NOMO-1 treated with DMSO at 0.1 percent for 48 hours (cell line): Measurements from ENCODE around the gene TNIK.
"Not testable (repeated sequence)": the region's sequence is repeated elsewhere in the genome, so short reads cannot be mapped to it uniquely, and the experiment has no call there.

ENCODE experiments used
- DNase-seq: peaks from one replicate; lab custom pipeline; 2025; ENCODE audit not compliant: unreplicated experiment; lab: John Stamatoyannopoulos, UW

TNIK gene

GRCh38 chr3:171118993-171119392 lies 341.2 kb downstream of the TNIK start:
- DNase-seq, result not testable (repeated sequence)

- no peak for DNase-seq
These were observed 343.3 kb downstream of the TNIK start for GRCh38 chr3:171116824-171117395.

GRCh38 chr3:171116365-171116764 lies 343.8 kb downstream of the TNIK start:
- no peak for DNase-seq

DNA sequence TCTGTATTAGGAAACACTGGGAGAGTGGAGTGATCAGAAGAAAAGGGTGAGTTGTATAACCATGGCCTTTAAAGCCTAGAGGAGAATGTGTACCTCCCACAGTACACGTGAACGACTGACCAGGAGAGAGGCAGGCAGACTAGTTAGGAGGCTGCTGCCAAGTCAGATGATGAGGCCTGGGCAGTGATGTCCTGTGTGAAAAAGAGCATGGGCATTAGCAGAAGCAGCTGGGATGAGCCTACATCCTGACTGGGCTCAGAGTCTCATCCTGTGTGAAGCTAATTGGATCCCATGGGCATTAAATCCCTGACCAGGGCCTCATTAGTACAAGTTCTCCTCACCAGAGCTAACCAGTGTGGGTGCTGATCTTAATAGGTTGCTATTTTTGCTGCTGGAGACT lies 344.5 kb downstream of the TNIK start:
- no peak for DNase-seq

DNA sequence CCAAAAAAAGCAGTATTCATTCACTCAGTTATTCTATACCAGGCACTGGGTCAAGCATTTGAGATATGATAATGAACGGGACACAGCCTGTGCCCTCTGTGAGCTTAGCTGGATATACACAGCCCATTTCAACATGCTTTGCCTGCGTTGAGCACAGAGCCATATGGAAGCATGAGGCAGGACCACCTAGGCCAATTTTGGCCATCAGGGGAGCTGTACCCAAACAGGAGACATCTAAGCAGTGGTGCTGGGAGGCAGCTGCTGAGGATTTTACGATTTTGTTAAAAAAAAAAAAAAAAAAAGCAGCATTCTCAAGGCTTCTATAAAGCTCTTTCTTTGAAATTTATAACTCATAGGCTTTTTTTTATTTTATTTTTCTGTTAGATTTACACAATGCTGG lies 346.5 kb downstream of the TNIK start:
- no peak for DNase-seq

- no peak for DNase-seq
These were observed 349.5 kb downstream of the TNIK start for GRCh38 chr3:171110715-171111114.

GRCh38 chr3:171108066-171108465 lies 352.1 kb downstream of the TNIK start:
- no peak for DNase-seq

DNA sequence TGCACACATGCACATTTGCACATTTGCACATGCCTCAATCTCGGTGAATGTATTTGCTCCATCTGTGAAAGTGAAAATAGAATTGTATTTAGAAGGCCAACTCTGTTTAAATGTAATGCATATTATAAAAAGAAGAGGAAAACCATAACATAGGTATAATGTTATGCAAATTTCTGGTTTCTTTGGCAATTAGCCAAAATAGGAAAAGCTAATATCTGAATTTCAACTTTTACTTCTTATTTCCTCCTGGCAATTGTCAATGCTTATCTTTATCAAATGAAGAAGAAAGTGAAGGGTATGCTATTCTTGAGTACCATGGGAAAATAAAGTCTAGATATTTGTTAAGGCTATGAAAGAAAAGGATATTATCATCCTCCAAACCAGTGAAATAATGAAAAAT lies 357.0 kb downstream of the TNIK start:
- DNase-seq, result no peak

DNA sequence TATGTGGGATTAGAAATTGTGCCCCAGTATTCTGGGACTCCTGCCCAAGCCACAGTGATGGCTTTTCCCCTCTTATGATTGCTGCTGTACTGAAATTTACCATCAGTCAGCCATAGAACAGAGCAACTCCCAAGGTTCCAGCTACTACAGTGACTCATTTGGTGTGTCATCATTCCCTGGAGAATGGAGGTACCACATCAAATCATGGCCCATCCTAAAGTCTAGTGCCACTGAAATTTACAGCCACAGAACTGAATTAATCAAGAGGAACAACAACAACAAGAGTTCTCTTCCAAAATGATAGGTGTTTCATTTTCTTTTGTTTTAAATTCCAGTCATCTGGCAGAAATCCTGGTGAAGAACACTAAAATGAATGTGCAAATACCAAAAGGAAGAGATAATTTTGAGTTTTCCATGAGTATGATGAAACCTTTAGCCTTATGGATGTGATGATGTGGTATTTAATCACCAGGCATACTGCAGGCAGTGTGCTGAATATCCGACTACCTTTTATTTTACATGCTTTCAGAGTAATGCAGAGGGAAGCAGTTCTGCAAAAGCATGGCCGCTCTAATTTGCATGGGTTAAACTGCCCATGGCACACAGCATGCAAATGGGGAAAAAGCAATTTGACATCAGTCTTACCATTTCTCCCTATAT lies 358.1 kb downstream of the TNIK start:
- no peak for DNase-seq

DNA sequence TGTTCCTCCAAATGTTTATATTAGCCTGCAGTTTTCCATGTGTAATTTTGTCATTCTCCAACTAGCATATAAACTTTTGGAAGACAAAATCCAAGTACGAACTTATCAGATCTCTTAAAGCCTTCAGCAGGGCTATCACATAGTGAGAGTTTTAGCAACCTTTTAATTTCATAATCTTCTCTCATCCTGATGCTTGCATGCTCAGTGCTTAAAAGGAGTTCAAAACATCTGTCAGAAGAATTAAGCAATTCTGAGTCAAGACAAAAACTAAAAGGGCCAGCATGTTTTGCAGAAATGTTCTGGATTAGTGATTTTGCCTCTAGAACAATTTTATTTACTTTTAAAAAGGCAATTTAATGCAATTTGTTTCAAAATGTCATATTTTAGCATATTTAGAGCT lies 360.3 kb downstream of the TNIK start:
- DNase-seq, result no peak

GRCh38 chr3:171095063-171095462 lies 365.1 kb downstream of the TNIK start:
- DNase-seq, result no peak

DNA sequence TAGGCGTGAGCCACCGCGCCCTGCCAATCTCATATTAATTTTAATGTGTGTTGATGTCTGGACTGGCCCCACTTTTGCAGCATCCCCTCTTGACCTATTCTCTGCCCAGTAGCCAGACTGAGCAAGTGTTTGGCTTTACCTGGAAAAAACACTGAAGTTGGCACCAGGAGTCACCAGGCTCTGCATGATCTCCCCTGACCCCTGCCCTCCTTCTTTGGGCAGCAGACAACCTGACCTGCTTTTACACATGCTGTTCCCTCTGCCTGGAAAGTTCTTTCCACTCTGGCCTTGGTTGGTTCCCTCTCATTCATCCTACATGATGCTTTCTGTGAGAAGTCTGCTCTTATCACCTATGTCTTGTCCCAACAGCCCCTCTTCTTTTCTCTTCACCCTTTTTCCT lies 365.8 kb downstream of the TNIK start:
- no peak for DNase-seq

DNA sequence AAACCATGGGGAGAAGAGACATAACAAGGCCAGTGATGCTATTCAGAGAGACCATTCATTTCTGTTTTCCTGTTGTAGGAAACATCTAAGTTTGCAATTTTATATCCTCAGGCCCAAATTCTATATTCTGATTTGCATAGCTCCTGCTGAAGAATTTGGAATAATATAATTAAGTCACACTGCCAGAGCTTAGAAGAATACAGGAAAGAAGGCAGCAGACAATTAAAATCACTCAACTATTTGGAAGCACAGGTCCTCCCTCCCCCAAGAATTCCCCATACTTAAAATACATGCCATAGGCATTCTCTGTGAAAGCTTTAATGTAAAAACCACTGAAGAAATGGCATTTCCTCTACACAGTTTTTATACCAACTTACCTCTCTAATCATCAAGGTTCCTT lies 366.7 kb downstream of the TNIK start:
- DNase-seq, result no peak

DNA sequence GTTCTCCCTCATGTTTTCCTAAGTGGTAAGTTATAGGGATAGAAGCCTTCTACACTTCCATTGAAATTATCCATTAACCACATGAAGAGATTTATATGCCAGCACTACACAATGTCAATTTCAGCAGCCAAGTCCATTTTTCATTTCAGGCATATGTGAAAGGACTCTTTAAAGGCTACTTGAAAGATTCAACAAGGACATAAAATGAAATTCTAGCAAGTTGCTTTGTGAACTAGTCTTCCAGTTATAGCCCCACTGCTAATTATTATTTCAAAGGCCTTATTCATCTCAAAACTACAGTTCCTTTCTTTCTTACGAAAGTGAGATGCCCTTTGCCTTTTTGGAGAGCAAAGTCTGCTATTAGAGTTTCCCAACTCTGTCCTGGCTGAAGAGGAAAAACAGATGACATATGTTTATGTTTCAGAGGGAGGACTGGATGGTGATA lies 367.7 kb downstream of the TNIK start:
- DNase-seq, result no peak

DNA sequence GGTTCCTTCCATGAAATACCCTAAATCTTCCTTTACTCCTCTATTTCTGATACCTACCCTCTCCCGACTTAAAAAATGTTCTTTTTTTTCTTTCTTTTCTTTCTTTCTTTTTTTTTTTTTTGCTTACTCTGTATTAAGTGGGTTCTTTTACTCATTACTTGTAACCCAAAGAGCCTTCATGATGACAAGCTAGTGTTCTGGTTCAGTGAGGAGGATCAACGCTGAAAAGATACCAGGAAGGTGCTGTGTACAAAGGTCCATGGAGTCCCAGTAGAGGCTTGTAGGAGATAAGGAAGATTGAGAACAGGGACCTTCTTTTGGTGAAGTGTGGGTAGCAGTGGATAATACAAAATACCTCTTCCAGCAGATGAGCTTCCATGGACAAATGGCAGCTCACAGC lies 369.9 kb downstream of the TNIK start:
- DNase-seq, result no peak

DNA sequence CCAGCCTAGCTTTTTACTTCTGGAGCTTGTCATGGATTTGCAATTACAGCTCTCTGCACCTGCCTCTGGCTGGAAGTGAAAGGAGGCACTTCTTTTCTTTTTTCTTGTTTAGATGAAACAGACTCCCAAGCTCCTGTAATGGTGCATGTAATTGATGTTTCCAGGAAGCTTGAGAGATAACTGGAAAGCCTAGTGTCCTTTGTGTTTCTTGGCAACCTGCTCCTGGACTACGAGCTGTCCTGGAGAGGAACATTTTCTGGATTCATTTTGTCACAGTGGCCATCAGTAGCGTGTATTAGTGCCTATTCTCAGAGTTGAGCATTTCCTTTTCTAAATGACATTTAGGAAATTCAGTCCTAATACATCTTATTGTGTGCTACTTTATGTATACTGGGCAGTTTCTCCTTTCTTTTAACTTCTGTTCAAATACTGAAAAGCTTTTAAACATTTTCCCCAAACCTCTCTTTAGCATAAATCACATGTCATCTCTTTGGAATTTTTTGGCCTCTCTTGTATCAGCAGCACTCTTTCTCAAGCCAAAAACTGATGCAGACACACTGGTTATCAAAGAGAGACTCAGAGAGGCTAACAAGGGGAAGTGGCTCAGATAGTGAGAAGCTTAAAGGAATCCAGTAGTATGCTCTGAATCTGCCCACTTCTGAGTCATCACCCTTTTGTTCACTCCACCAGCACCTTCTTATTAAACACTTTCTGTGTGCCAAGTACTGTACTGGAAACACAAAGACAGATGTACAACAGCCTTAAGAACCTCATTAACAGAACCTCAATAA lies 371.0 kb downstream of the TNIK start:
- DNase-seq, result peak; percentile 17

GRCh38 chr3:171088496-171088895 lies 371.7 kb downstream of the TNIK start:
- DNase-seq, result no peak

DNA sequence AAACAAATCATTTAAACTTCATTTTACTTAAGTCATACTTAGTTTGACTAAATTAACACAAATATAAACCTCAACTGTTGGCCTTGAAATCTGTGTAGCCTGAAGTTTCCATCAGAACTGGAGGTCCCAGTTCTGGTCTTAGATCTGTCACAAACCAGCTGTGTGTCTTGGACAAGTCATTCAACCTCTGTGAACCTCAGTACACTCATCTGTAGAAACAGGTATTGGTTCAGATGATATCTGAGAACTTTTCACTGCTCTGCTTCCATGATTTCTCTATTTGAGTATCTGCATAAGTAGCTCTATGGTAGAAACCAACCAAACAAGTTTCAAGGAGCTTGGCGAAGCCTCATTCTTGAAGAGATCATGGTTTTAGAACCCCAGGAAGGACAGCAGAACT lies 373.3 kb downstream of the TNIK start:
- DNase-seq, result no peak

- DNase-seq, result no peak
These were observed 382.9 kb downstream of the TNIK start for GRCh38 chr3:171077261-171077660.

DNA sequence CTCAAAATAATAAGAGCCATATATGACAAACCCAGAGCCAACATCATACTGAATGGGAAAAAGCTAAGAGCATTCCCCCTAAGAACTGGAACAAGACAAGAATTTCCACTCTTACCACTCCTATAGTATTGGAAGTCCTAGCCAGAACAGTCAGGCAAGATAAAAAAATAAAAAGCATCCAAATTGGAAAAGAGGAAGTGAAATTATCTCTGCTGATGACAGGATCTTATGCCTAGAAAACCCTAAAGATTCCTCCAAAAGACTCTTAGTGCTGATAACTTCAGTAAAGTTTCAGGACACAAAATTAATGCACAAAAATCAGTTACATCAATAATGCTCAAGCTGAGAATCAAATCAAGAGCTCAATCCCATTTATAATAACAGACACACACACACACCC lies 387.8 kb downstream of the TNIK start:
- peak; percentile 41 for DNase-seq

GRCh38 chr3:171068658-171069057 lies 391.5 kb downstream of the TNIK start:
- no peak for DNase-seq

DNA sequence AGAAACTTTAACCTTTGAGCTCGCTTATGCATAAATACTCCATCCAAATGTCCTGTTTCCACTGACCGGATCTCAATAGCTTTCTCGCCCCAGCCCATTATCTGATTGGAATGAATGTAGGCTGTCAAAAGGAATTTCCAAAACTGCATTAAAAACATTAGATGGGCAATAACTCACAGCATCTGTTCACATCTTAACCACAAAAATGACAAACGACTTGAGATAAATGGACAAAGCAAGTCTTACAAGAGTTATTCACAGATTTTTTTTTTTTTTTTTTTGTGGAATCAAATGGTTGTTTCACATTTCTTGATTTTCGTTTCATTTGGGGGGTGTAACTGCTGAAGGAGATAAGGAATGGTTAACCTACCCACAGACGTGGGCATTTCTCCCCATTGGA lies 394.0 kb downstream of the TNIK start:
- DNase-seq, result no peak
